GM18858 (cell line): Measurements from ENCODE around the gene RBM47.
"Not testable (repeated sequence)": the region's sequence is repeated elsewhere in the genome, so short reads cannot be mapped to it uniquely, and the experiment has no call there.

Experiments
- ATAC-seq: cut with Tn5 transposase; IDR thresholded peaks from one replicate; pipeline ENCODE4 v1.9.1; 2021; ENCODE audit not compliant: unreplicated experiment

RBM47 gene

GRCh38 chr4:40418430-40419230 lies 211.0 kb downstream of the RBM47 start:
- ATAC-seq, result no peak

GRCh38 chr4:40417941-40418340 lies 211.7 kb downstream of the RBM47 start:
- no peak for ATAC-seq

GRCh38 chr4:40414673-40415072 lies 215.0 kb downstream of the RBM47 start:
- ATAC-seq, result no peak

GRCh38 chr4:40412866-40413795 lies 216.5 kb downstream of the RBM47 start:
- no peak for ATAC-seq

- no peak for ATAC-seq
Observed at GRCh38 chr4:40412388-40412787, 217.3 kb downstream of the RBM47 start.

GRCh38 chr4:40409835-40410234 lies 219.8 kb downstream of the RBM47 start:
- no peak for ATAC-seq

- not testable (repeated sequence) for ATAC-seq
Observed at GRCh38 chr4:40407468-40407867, 222.2 kb downstream of the RBM47 start.

GRCh38 chr4:40406340-40406739 lies 223.3 kb downstream of the RBM47 start:
- ATAC-seq, result no peak

GRCh38 chr4:40405193-40405592 lies 224.5 kb downstream of the RBM47 start:
- ATAC-seq, result no peak

GRCh38 chr4:40403081-40403480 lies 226.6 kb downstream of the RBM47 start:
- ATAC-seq, result no peak

- no peak for ATAC-seq
Observed at GRCh38 chr4:40402556-40402955, 227.1 kb downstream of the RBM47 start.

GRCh38 chr4:40401631-40402030 lies 228.0 kb downstream of the RBM47 start:
- no peak for ATAC-seq

GRCh38 chr4:40401096-40401495 lies 228.6 kb downstream of the RBM47 start:
- no peak for ATAC-seq

- ATAC-seq, result no peak
Observed at GRCh38 chr4:40399578-40399977, 230.1 kb downstream of the RBM47 start.

- ATAC-seq, result no peak
Observed at GRCh38 chr4:40395908-40396793, 233.5 kb downstream of the RBM47 start.

GRCh38 chr4:40395166-40395900 lies 234.3 kb downstream of the RBM47 start:
- no peak for ATAC-seq

GRCh38 chr4:40394236-40394635 lies 235.4 kb downstream of the RBM47 start:
- no peak for ATAC-seq

- ATAC-seq, result not testable (repeated sequence)
Observed at GRCh38 chr4:40392241-40392640, 237.4 kb downstream of the RBM47 start.

- ATAC-seq, result no peak
Observed at GRCh38 chr4:40389986-40390385, 239.7 kb downstream of the RBM47 start.

- no peak for ATAC-seq
Observed at GRCh38 chr4:40388239-40388638, 241.4 kb downstream of the RBM47 start.
